GM10248 (cell line): ENCODE measurements around the gene ANO1.

Experiments used
- CTCF ChIA-PET: fragments of 300-600 bp; sonication (Branson Sonifier 250); formaldehyde crosslinking; extraction: SDS; loops from one replicate; lab custom pipeline; 2021; ENCODE audit warnings: antibody characterized with exemption; lab: Yijun Ruan, JAX
- POLR2A ChIA-PET: fragments of 350-650 bp; sonication (Branson Sonifier 250); formaldehyde crosslinking; extraction: SDS; loops from one replicate; lab custom pipeline; 2020; ENCODE audit warnings: antibody characterized with exemption; lab: Yijun Ruan, JAX
- DNase-seq: peaks from one replicate; pipeline ENCODE4 v3.0.0; 2012; ENCODE audit errors: extremely low spot score
- CTCF ChIP-seq: IDR thresholded peaks from 2 replicates; pipeline ENCODE4 v1.5.1; 2012; ENCODE audit warnings: mild to moderate bottlenecking, low read depth; ENCODE audit errors: extremely low read depth, missing control alignments, control extremely low read depth

Gene ANO1

GRCh38 chr11:70070706-70071105, 7.4 kb upstream of the ANO1 start:
- CTCF ChIA-PET: no interaction called here
- POLR2A ChIA-PET: no interaction called here
- TF ChIP-seq CTCF: no peak

GRCh38 chr11:70071996-70072395, 6.1 kb upstream of the ANO1 start:
- ChIA-PET CTCF (no interaction called here), POLR2A (no interaction called here)
- no peak for DNase-seq
- TF ChIP-seq CTCF: no peak

More at GRCh38 chr11:70070706-70071105, 7.4 kb upstream of the ANO1 start:
- DNase-seq: no peak

- ChIA-PET CTCF (interaction anchor here (1.2 kb wide), 1 partner anchor 19 kb away, joined by 3 read pairs; no protein-coding TSS in a partner anchor), POLR2A (no interaction called here)
- no peak for TF ChIP-seq CTCF
- no peak for DNase-seq
Observed at GRCh38 chr11:70072461-70072860, 5.7 kb upstream of the ANO1 start.

- POLR2A ChIA-PET: no interaction called here
- CTCF ChIA-PET: interaction anchor here (0.9 to 1.6 kb wide), 4 partner anchors 9 to 155 kb away, joined by 3 to 4 read pairs (median 3); no protein-coding TSS in a partner anchor
- no peak for DNase-seq
- no peak for TF ChIP-seq CTCF
Observed at GRCh38 chr11:70072861-70073755, 5.0 kb upstream of the ANO1 start.

GRCh38 chr11:70073871-70074371, 4.2 kb upstream of the ANO1 start:
- ChIA-PET POLR2A (no interaction called here), CTCF (interaction anchor here (0.9 to 1.6 kb wide), 3 partner anchors 9 to 156 kb away, joined by 3 to 4 read pairs (median 3); no protein-coding TSS in a partner anchor)
- peak; percentile 68 for DNase-seq
- no peak for TF ChIP-seq CTCF

GRCh38 chr11:70074746-70075145, 3.4 kb upstream of the ANO1 start:
- no peak for TF ChIP-seq CTCF
- CTCF ChIA-PET: interaction anchor here (1.6 kb wide), 1 partner anchor 8 kb away, joined by 4 read pairs; no protein-coding TSS in a partner anchor
- DNase-seq: no peak
- POLR2A ChIA-PET: no interaction called here
